Ishikawa (cell line): ENCODE results near the gene KIAA1755.

Experiments used
- CEBPB ChIP-seq: IDR thresholded peaks from 2 replicates; pipeline ENCODE4 v1.6.1; 2012
- EP300 ChIP-seq: IDR thresholded peaks from 2 replicates; pipeline ENCODE4 v1.6.1; 2012; ENCODE audit warnings: borderline replicate concordance
- FOXM1 ChIP-seq: IDR thresholded peaks from 2 replicates; pipeline ENCODE4 v1.6.1; 2012; ENCODE audit warnings: low read depth, borderline replicate concordance
- NFIC ChIP-seq: IDR thresholded peaks from 2 replicates; pipeline ENCODE4 v1.6.1; 2012
- RAD21 ChIP-seq: IDR thresholded peaks from 2 replicates; pipeline ENCODE4 v1.6.1; 2012; ENCODE audit warnings: low read depth
- TAF1 ChIP-seq: IDR thresholded peaks from 2 replicates; pipeline ENCODE4 v1.6.1; 2012; ENCODE audit warnings: low read depth, mild to moderate bottlenecking
- TEAD4 ChIP-seq: IDR thresholded peaks from 2 replicates; pipeline ENCODE4 v1.6.1; 2012
- YY1 ChIP-seq: IDR thresholded peaks from 2 replicates; pipeline ENCODE4 v1.6.1; 2012; ENCODE audit warnings: low read depth
- ZBTB7A ChIP-seq: IDR thresholded peaks from 2 replicates; pipeline ENCODE4 v1.6.1; 2012; ENCODE audit warnings: low read depth
- TF ChIP-seq, protein P1 (sequence below): IDR thresholded peaks from 2 replicates; pipeline ENCODE4 v1.6.1; 2012; ENCODE audit warnings: low read depth, mild to moderate bottlenecking
- TF ChIP-seq, protein P2 (sequence below): IDR thresholded peaks from 2 replicates; pipeline ENCODE4 v1.6.1; 2012

DNA sequence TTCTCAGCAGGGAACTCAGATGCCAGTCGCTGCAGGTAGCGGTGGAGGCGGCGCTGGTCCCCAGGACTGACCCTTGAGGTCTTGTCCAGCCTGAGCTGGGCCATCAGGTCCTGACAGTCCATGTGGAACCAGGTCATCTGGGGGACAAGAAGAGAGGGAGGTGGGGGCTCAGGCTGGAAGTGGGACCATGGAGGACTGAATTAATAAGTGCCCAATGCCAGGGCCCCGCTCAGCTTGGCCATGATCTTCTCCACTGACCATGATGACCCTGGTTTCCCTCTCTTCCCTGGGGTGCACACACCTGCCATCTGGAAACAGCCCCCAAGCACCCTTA lies 47.0 kb downstream of the KIAA1755 start:
- TF ChIP-seq, protein P1, sequence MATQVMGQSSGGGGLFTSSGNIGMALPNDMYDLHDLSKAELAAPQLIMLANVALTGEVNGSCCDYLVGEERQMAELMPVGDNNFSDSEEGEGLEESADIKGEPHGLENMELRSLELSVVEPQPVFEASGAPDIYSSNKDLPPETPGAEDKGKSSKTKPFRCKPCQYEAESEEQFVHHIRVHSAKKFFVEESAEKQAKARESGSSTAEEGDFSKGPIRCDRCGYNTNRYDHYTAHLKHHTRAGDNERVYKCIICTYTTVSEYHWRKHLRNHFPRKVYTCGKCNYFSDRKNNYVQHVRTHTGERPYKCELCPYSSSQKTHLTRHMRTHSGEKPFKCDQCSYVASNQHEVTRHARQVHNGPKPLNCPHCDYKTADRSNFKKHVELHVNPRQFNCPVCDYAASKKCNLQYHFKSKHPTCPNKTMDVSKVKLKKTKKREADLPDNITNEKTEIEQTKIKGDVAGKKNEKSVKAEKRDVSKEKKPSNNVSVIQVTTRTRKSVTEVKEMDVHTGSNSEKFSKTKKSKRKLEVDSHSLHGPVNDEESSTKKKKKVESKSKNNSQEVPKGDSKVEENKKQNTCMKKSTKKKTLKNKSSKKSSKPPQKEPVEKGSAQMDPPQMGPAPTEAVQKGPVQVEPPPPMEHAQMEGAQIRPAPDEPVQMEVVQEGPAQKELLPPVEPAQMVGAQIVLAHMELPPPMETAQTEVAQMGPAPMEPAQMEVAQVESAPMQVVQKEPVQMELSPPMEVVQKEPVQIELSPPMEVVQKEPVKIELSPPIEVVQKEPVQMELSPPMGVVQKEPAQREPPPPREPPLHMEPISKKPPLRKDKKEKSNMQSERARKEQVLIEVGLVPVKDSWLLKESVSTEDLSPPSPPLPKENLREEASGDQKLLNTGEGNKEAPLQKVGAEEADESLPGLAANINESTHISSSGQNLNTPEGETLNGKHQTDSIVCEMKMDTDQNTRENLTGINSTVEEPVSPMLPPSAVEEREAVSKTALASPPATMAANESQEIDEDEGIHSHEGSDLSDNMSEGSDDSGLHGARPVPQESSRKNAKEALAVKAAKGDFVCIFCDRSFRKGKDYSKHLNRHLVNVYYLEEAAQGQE, result no peak
- TF ChIP-seq CEBPB (no peak), EP300 (no peak), ZBTB7A (no peak), FOXM1 (no peak), TAF1 (no peak), NFIC (no peak), TEAD4 (no peak), YY1 (no peak), RAD21 (no peak)
- TF ChIP-seq, protein P2, sequence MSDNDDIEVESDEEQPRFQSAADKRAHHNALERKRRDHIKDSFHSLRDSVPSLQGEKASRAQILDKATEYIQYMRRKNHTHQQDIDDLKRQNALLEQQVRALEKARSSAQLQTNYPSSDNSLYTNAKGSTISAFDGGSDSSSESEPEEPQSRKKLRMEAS, result no peak
